PC-3 (cell line): ENCODE measurements around the gene SNRNP70. TPM values are rescaled to one million over a fixed set of nuclear protein-coding genes. Genes with fewer than 3 reads are reported as not detected.
A peak's percentile ranks its signal among the peaks of the same experiment; 100 is the strongest.

Experiments used
- ATAC-seq: fragments of 200-7000 bp; cut with Tn5 transposase; 2 replicates; pipeline ENCODE4 v1.9.1; 2020; ENCODE audit warnings: mild to moderate bottlenecking, moderate library complexity
- BruUV-seq: library from RNA; stranded (reverse); fragments of 400-500 nt; replicated peaks from 2 replicates; lab custom pipeline; 2021; lab: Mats Ljungman, UMichigan
- CTCF ChIA-PET: fragments of 300-600 bp; sonication (Branson Sonifier 250); formaldehyde crosslinking; loops from one replicate; lab custom pipeline; 2022; ENCODE audit warnings: antibody characterized with exemption; lab: Charles Lee
- POLR2A ChIA-PET: fragments of 300-600 bp; sonication (Branson Sonifier 250); formaldehyde crosslinking; loops from one replicate; lab custom pipeline; 2022; ENCODE audit warnings: antibody characterized with exemption; ENCODE audit not compliant: unreplicated experiment; lab: Charles Lee
- DNase-seq: peaks from one replicate; pipeline ENCODE4 v3.0.0-alpha.2; 2015
- H2AFZ ChIP-seq: fragments of 300-600 bp; sonication (generic); 2 replicates; pipeline ENCODE4 v1.6.0; 2016; ENCODE audit warnings: antibody characterized with exemption, low read length
- H3F3A ChIP-seq: fragments of 300-600 bp; sonication (generic); one replicate; pipeline ENCODE4 v1.6.0; 2017; ENCODE audit warnings: antibody characterized with exemption, low read length, control low read depth, mild to moderate bottlenecking; ENCODE audit not compliant: unreplicated experiment
- H3K27ac ChIP-seq: fragments of 300-600 bp; sonication (generic); 2 replicates; pipeline ENCODE4 v1.5.1; 2016; ENCODE audit warnings: mild to moderate bottlenecking, low read length
- H3K27me3 ChIP-seq: fragments of 300-600 bp; sonication (generic); 2 replicates; pipeline ENCODE4 v1.6.1; 2016; ENCODE audit warnings: low read length, mixed read lengths
- H3K36me3 ChIP-seq: fragments of 300-600 bp; sonication (generic); 2 replicates; pipeline ENCODE4 v1.6.1; 2016; ENCODE audit warnings: low read depth, mixed run types, low read length, mixed read lengths
- H3K4me1 ChIP-seq: fragments of 300-600 bp; sonication (generic); 2 replicates; pipeline ENCODE4 v1.5.1; 2016; ENCODE audit warnings: low read length; ENCODE audit not compliant: insufficient read depth
- H3K4me2 ChIP-seq: fragments of 300-600 bp; sonication (generic); 2 replicates; pipeline ENCODE4 v1.6.0; 2016; ENCODE audit warnings: low read length
- H3K4me3 ChIP-seq: fragments of 300-600 bp; sonication (generic); 2 replicates; pipeline ENCODE4 v1.5.1; 2016; ENCODE audit warnings: mild to moderate bottlenecking, low read length, mixed read lengths
- H3K79me2 ChIP-seq: fragments of 300-600 bp; sonication (generic); 2 replicates; pipeline ENCODE4 v1.6.1; 2017; ENCODE audit warnings: low read length, mixed read lengths
- H3K9ac ChIP-seq: fragments of 300-600 bp; sonication (generic); 2 replicates; pipeline ENCODE4 v1.6.0; 2016; ENCODE audit warnings: mild to moderate bottlenecking, low read length
- H3K9me2 ChIP-seq: fragments of 300-600 bp; sonication (generic); replicated peaks from 2 replicates; pipeline ENCODE4 v1.6.1; 2016; ENCODE audit warnings: mixed run types, low read length, mixed read lengths
- H3K9me3 ChIP-seq: fragments of 300-600 bp; sonication (generic); 2 replicates; pipeline ENCODE4 v1.6.1; 2016; ENCODE audit warnings: low read length, mixed read lengths
- H4K20me1 ChIP-seq: fragments of 300-600 bp; sonication (generic); 2 replicates; pipeline ENCODE4 v1.6.1; 2016; ENCODE audit warnings: low read length, mixed read lengths
- CTCF ChIP-seq: fragments of 300-600 bp; sonication (generic); conservative IDR thresholded peaks from 2 replicates; pipeline ENCODE4 v1.5.1; 2017; ENCODE audit warnings: antibody characterized with exemption, low read depth, mild to moderate bottlenecking, low read length
- EZH2 ChIP-seq: fragments of 300-600 bp; sonication (generic); IDR thresholded peaks from one replicate; pipeline ENCODE4 v1.6.1; 2017; ENCODE audit warnings: antibody characterized with exemption, mild to moderate bottlenecking, low read length; ENCODE audit not compliant: unreplicated experiment
- EZH2phosphoT487 ChIP-seq: fragments of 300-600 bp; sonication (generic); IDR thresholded peaks from 2 replicates; pipeline ENCODE4 v1.6.1; 2018; ENCODE audit warnings: mild to moderate bottlenecking, antibody characterized with exemption, low read length, borderline replicate concordance
- intact Hi-C: fragments of 100-400 bp; cut with micrococcal nuclease; formaldehyde crosslinking; loops from 2 replicates; pipeline ENCODE4 v1.9.0; 2023
- total RNA-seq: library from RNA; depleted of rRNA; stranded (reverse); fragments of >200 nt; gene quantifications from 2 replicates; pipeline ENCODE4 v1.2.3, GENCODE V29; 2014

SNRNP70 gene
- total RNA-seq, 1 experiment from 2014 or later = 367 TPM

- CTCF ChIA-PET = no interaction called here
- intact Hi-C loops = no loop called here
Measured at GRCh38 chr19:49116544-49116943, 31.3 kb downstream of the SNRNP70 start.

DNA sequence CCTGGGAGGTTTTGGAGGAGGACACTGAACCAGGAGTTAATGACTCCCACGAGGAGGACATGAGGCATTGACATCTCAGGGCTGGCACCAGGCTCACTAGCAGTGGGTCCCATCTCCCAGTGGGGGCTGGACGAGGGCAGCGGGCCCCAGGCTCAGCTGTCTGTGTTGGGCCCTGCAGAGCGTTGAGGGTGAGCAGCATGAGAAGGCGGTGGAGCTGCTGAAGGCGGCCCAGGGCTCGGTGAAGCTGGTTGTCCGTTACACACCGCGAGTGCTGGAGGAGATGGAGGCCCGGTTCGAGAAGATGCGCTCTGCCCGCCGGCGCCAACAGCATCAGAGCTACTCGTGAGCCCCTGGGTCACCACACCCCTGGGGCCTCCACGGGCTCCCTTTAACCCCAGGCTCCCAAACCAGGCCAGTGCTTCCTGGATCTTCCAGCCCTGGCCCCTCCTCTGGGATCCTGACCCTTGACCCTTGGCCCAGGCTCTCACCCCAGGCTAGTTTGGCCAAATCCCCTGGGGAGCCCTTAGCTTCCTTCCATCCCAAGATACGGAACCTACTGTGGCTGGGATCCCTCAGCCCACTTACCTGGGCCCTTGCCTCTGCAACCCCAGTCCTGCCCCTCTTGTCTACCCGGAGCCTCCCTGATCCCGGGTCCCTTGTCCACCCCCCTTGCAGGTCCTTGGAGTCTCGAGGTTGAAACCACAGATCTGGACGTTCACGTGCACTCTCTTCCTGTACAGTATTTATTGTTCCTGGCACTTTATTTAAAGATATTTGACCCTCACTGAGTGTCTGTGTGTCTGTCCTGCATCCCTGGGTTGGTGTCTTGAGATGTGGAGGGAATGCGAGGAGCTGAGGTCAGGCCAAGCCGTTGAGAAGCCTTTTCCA lies 32.7 kb downstream of the SNRNP70 start:
- no TSS peak for BruUV-seq
- H3K4me1 ChIP-seq = peaks cover 10% of the 10 kb centered on the region; the same call in 1 of the 2 replicates
- no peaks in the 10 kb centered on the region for H3K79me2 ChIP-seq
- H3K27ac ChIP-seq = no peak overlapping the region
- ChIA-PET CTCF (no interaction called here), POLR2A (no interaction called here)
- H3K9me3 ChIP-seq = no peaks in the 10 kb centered on the region
- no peak for TF ChIP-seq EZH2
- no peak for TF ChIP-seq EZH2phosphoT487
- no peak for TF ChIP-seq CTCF
- H3K4me2 ChIP-seq = peak overlapping the region; percentile 84
- intact Hi-C loops = no loop called here
- H3K9me2 ChIP-seq = no peaks in the 10 kb centered on the region
- ATAC-seq (no peak; the same call in 1 of the 2 replicates), DNase-seq (no peak)
- peak overlapping the region; percentile 88 for H2AFZ ChIP-seq
- no peaks in the 10 kb centered on the region for H3K36me3 ChIP-seq
- peak overlapping the region; percentile 75 for H3K4me3 ChIP-seq
- peak overlapping the region; percentile 70 for H3K9ac ChIP-seq
- H3K27me3 ChIP-seq = no peaks in the 10 kb centered on the region
- H4K20me1 ChIP-seq = no peaks in the 10 kb centered on the region
- H3F3A ChIP-seq = no peaks in the 10 kb centered on the region

More at GRCh38 chr19:49116544-49116943, 31.3 kb downstream of the SNRNP70 start:
- no peak overlapping the region for H2AFZ ChIP-seq
- H3K79me2 ChIP-seq = no peaks in the 10 kb centered on the region
- no peaks in the 10 kb centered on the region for H3K36me3 ChIP-seq
- ATAC-seq = no peak
- no peak for DNase-seq
- H4K20me1 ChIP-seq = no peaks in the 10 kb centered on the region
- no peaks in the 10 kb centered on the region for H3K9me3 ChIP-seq
- H3K27ac ChIP-seq = no peak overlapping the region
- no peak overlapping the region for H3K9ac ChIP-seq
- H3K4me1 ChIP-seq = peaks cover 10% of the 10 kb centered on the region; the same call in 1 of the 2 replicates
- no peaks in the 10 kb centered on the region for H3K27me3 ChIP-seq
- H3F3A ChIP-seq = no peaks in the 10 kb centered on the region
- H3K9me2 ChIP-seq = no peaks in the 10 kb centered on the region
- BruUV-seq = no TSS peak
- no peak overlapping the region for H3K4me3 ChIP-seq
- H3K4me2 ChIP-seq = no peak overlapping the region
- TF ChIP-seq CTCF (no peak), EZH2 (no peak), EZH2phosphoT487 (no peak)
- POLR2A ChIA-PET = no interaction called here
